CD1c-positive myeloid dendritic cell (primary cell): ENCODE data around the gene PTPRH.

Experiments
- DNase-seq: peaks from one replicate; pipeline ENCODE4 v3.0.0-alpha.2; 2016; ENCODE audit errors: extremely low spot score

PTPRH gene

GRCh38 chr19:55245236-55245904 lies 36.1 kb upstream of the PTPRH start:
- DNase-seq, result no peak

DNA sequence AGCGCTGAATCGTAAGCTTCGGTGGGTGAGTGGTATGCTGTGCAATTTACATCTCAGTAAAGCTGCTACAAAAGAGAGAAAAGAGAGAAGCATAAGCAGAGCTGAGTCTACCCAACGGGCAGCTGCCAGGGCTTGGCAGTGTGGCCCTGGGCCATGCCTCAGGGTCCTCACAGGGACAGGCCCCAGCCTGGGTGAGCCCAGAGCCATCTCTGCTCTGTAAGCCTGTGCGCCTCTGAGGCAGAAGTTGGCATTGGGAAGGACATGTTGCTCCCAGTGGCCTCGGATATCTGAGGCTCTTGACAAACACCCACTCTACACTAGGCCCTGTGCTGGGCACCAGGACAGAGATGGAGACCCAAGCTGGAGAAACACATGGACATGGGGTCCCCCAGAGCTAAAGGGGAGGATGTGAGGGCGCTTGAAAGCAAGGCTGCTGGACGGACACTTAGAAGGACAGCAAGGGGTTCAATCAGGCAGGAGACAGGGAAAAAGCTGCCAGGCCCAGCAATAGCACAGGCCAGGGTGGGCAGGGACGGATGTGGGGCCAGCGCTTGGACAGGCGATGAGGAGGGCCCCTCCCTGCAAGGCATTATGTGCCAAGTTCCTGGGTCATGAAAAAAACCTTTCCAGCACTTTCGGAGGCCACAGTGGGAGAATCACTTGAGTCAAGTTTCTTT lies 34.8 kb upstream of the PTPRH start:
- no peak for DNase-seq

DNA sequence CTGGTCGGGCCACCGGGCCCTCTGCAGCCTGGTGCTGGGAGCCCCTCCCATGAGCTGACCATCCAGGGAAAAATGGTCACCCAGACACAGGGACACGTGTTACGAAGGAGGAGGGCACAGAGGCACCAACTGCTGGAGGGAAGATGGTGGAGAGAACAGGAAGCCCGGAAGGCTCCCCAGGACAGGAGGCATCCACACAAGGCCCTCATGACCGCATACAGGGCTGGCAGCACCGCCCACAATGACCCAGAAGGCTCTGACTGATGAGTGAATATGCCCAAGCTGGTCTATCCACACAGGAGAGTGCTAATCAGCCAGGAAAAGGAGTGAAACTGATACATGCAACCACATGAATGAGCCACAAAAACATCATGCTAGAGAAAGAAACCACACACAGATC lies 33.2 kb upstream of the PTPRH start:
- DNase-seq, result no peak

- DNase-seq, result no peak
These were observed 32.7 kb upstream of the PTPRH start for GRCh38 chr19:55241935-55242464.

- DNase-seq, result no peak
These were observed 32.0 kb upstream of the PTPRH start for GRCh38 chr19:55241143-55241934.

- no peak for DNase-seq
These were observed 31.4 kb upstream of the PTPRH start for GRCh38 chr19:55240713-55241020.

- no peak for DNase-seq
These were observed 29.7 kb upstream of the PTPRH start for GRCh38 chr19:55239004-55239403.

- DNase-seq, result no peak
These were observed 28.7 kb upstream of the PTPRH start for GRCh38 chr19:55238030-55238429.

GRCh38 chr19:55232986-55233385 lies 23.7 kb upstream of the PTPRH start:
- no peak for DNase-seq

GRCh38 chr19:55232286-55232602 lies 22.9 kb upstream of the PTPRH start:
- no peak for DNase-seq

DNA sequence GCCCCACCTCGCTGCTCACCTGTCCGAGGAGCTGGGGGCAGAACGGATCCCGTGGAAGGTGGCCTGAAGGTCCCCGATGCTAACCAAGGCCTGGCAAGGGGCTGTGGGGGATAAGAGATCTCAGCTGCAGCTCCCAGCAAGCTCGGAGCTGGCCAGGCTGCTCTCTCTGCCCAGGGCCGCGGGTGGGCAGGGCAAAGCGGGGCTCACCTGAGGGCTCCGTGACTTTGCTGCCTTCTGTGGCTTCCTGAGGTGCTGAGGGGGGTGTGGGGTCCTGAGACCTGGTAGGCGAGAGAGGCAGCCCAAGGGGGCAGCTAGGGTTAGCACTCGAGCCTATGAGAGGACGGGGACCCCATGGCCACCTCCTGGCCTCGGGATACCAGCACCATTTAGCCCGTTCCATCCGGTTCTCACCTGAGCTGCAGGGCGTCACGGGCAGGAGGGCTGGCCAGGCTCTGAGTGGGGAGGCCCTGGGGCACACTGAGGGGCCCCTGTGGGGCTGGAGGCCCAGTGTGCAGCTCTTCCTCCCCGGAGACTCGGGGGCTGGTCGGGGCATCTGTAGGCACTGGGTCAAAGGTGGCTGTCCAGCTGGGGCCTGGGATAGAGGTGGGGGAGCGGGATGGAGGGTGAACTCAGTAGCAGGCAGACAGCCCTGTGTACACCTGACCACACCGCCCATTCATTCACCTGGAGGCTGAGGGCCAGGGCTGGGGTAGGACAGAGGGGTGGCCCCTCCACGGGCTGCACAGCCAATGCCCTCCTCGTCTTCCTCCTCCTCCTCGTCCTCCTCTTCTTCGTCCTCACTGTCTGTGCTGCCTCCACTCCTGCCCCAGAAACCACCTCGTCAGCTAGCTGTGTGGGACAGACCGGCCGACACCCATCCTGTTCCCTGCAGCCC lies 22.3 kb upstream of the PTPRH start:
- DNase-seq, result no peak

DNA sequence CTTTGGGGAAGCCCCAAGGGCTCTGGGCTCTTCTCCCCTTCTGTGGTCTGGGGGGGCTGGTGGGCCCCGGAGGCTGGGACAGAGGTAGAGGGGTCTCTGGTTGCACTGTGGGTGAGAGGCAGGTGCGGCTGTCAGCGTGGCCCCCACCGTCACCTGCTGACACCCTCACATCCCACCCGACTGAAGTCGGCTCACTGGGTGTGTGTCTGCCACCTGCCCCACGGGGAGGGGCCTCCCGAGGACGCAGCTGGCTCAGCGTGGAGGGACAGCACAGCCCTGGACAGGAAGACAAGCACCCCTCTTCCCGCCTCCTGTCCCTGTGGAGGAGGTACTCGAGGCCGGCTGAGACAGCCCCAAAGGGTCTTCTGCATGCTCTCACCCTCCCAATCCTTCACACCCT lies 21.5 kb upstream of the PTPRH start:
- no peak for DNase-seq

DNA sequence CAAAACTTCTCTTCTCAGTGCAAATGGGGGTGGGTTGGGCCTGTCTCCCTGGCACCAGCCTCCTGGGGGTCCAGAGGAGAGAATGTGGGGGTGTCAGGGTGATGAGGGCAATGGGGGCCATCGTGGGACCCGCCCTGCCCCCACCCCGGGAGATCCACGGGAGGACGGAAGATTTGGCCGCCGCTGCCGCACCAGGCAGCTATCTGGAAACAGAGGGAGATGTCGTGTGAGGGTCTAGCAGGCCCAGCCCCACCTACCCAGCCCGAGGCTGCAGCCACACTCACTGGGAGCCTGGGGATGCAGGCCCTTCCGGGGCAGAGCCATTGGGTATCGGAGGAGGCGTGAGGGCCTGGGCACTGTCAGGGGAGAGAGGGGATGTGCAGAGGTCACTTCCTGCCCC lies 21.0 kb upstream of the PTPRH start:
- no peak for DNase-seq

DNA sequence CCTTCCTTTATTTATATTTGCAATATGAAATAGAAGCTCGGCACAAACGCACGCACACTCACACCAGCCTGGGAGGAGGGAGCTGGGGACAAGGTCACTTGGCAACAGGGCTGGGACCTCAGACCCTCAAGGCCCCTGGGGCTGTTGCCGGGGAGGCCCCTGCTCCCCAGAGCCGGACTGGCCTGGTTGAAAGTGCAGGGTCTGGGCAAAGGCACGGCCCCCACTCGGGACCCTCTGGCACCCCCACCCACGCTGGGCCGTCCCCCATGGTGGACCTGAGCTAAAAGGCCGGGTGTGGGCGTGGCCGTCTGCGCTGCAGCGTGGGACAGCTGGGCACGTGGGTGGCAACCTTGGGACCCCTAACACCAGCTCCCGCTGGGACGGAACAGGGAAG lies 20.5 kb upstream of the PTPRH start:
- DNase-seq, result no peak

DNA sequence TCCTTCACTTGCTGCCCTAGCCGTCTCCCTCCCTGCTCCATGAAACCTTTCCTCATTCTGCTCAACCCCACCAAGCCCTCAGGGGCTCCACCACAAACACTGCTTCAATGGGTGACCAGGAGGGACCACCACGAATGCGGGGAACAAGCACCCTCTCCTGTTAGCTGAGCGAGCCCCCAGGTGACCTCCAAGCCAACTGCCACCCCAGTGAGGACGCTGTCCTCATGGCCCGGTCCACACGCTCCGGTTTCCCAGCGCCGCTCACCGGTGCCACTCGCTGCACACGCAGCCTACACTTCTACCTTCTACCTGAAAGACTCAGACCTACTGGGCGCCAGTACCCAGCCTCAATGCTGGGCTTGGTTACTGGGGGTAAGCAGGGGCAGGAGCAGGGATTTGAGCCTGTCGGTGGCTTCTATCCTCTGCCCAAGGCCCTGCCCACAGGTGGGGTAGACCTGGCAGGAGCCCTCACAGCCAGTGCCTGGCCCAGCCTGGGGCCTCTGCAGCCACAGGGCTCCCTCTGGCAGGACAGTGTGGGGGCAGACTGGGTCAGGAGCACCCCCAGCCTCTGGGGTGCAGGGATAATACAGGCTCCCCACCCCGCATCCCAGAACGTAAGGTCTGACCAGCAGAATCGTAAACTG lies 20.0 kb upstream of the PTPRH start:
- DNase-seq, result no peak

DNA sequence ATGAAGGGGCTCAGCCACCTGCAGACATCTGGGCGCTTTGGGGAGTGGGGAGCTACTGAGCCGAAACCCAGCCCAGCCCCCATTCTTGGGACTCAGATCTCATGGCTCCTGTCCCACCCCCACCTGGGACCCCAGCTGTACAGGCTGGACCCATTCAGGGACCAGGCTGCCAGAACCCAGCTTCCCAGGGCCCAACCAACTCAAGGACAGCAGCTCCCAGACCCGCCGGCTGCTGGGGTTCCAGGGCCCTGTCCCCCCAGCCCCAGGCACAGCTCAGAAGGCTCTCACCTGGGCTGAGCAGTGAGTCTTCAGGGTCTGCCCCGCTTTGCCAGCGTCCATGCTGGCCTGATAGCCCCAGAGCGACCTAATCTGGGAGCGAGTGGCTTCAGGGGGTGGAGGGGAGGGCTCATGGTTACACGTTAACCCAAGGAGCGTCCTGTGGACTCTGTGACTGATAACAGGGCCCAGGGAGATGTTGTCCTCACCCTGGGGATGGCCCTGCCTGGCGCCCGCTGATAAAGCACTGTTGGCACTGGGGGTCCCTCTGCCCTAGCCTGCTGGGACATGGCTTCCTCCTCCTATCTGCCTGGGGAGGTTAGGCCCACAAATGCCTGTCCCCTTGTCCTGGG lies 19.2 kb upstream of the PTPRH start, which contains the start of gene TMEM86B:
Gene TMEM86B, minus strand, starts transcription at position 361 of the 629 bp plus-strand sequence. Its CDS starts 22 bp downstream, at position 339.
- DNase-seq, result no peak

- no peak for DNase-seq
These were observed 18.7 kb upstream of the PTPRH start for GRCh38 chr19:55228015-55228391.

DNA sequence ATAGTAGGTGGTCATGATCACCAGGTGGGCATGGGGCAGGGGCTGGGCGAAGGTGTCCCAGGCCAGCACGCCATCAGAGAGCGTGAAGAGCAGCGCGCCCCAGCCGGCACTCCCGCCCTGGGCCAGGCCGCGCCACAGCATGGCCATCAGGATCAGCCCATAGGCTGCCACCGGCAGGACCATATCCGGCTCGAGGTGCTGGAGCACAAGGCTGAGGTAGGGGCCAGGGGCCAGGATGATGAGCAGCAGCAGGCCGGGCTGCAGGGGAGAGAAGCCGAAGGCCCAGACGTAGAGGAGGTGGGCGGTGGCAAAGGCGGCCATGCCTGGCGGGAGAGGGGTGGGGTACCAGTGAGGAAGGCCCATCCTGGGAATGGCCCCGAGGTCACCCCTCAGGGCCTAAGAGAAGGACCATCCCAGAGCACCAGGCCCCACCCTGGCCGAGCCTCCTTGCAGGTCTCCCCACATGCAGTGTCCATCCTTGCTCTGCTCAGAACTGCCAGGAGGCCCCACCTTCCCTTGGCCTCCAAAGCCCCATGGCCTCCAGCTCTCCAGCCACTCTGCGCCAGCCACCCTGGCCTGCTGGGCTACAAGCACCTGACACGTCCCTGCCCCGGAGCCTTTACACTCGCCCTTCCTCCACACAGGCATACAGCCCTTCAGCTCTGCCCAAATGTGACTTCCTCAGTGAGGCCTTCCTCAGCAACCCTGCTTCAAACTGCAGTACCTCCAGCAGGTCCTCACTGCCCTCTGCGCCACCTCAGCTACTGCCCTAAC lies 18.1 kb upstream of the PTPRH start:
- no peak for DNase-seq

- DNase-seq, result no peak
These were observed 17.5 kb upstream of the PTPRH start for GRCh38 chr19:55226788-55227187.

- DNase-seq, result no peak
These were observed 17.0 kb upstream of the PTPRH start for GRCh38 chr19:55226273-55226672.
